ENCODE measurements around the gene SIPA1L3. TPM values are rescaled to one million over a fixed set of nuclear protein-coding genes. Genes with fewer than 3 reads are reported as not detected.

SIPA1L3 gene
- total RNA-seq, 2 donors from 2014 or later: 9.8 to 10.0 TPM

GRCh38 chr19:38143847-38144246 is 236.8 kb downstream of the SIPA1L3 start:
- ATAC-seq (no peak), DNase-seq (no peak)
- intact Hi-C loops (cut with DNase I): loop anchor here (10.0 kb wide), 2 partner anchors 81 to 191 kb away; partner anchors contain the start of genes CATSPERG (in 2 of the 2) and DPF1 (in 1 of the 2)

GRCh38 chr19:38144667-38145066 is 237.7 kb downstream of the SIPA1L3 start:
- ATAC-seq (no peak), DNase-seq (no peak)
- intact Hi-C loops (cut with DNase I): loop anchor here (10.0 kb wide), 2 partner anchors 80 to 190 kb away; partner anchors contain the start of genes CATSPERG (in 2 of the 2) and DPF1 (in 1 of the 2)

DNA sequence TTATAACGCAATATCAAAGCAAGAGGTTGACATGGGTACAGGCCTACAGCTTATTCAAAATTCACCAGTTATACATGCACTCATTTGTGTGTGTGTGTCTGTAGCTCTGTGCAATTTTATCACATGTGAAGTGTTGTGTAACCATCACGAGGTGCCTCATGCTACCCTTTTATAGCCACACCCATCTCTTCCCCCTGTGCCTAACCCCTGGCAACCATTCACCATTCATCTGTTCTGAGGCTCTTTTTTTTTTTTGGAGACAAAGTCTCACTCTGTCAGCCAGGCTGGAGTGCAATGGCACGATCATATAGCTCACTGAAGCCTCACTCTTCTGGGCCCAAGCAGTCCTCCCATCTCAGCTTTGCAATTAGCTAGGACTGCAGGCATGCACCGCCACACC is 238.6 kb downstream of the SIPA1L3 start:
- DNase-seq: no peak
- no peak for ATAC-seq
- intact Hi-C loops (cut with DNase I): loop anchor here (10.0 kb wide), 2 partner anchors 79 to 189 kb away; partner anchors contain the start of genes CATSPERG (in 2 of the 2) and DPF1 (in 1 of the 2)

DNA sequence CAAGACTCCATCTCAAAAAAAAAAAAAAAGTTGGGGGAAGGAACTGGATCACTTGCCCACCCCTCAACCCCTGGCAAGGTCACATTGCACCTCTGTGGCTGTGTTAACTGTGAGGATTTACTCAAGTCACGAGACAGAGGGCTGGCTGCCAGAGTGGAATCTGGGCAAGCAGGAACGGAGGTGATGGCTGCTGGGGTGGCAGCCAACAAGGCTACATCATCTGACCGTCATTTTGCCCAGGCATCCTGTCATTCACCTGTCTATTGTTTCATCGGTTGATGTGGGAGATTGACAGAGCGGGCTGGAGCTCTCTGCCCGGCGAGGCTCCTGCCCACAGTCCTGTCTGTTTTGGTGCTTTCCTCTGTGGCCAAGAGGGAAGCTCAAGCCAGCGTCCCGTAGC is 241.3 kb downstream of the SIPA1L3 start:
- ATAC-seq (no peak), DNase-seq (no peak)
- intact Hi-C loops (cut with DNase I): loop anchor here (10.0 kb wide), 2 partner anchors 76 to 186 kb away; partner anchors contain the start of genes CATSPERG (in 2 of the 2) and DPF1 (in 1 of the 2)

GRCh38 chr19:38149661-38150061 is 242.7 kb downstream of the SIPA1L3 start:
- DNase-seq (no peak), ATAC-seq (no peak)
- intact Hi-C loops (cut with DNase I): loop anchor here (10.0 kb wide), 2 partner anchors 75 to 185 kb away; partner anchors contain the start of genes CATSPERG (in 2 of the 2) and DPF1 (in 1 of the 2)

DNA sequence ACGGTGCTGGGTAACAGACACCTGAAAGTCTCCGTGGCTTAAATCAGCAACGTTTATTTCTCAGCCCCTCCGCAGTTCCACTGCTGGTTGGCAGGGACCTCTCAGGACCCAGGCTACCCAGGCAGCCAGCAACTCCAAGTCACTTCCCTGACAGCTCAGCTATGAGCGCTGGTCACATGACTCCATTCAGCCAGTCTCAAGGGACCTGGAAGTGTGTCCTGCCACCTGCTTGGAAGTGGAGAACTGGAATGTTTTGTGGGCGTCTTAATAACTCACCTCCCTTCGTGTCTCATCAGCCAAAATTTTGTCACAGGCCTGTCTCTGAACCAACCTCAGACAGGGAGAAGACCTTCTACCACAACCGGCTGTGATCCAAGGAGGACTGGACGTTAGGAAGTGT is 244.2 kb downstream of the SIPA1L3 start:
- intact Hi-C loops (cut with DNase I): no loop called here
- no peak for ATAC-seq
- no peak for DNase-seq

DNA sequence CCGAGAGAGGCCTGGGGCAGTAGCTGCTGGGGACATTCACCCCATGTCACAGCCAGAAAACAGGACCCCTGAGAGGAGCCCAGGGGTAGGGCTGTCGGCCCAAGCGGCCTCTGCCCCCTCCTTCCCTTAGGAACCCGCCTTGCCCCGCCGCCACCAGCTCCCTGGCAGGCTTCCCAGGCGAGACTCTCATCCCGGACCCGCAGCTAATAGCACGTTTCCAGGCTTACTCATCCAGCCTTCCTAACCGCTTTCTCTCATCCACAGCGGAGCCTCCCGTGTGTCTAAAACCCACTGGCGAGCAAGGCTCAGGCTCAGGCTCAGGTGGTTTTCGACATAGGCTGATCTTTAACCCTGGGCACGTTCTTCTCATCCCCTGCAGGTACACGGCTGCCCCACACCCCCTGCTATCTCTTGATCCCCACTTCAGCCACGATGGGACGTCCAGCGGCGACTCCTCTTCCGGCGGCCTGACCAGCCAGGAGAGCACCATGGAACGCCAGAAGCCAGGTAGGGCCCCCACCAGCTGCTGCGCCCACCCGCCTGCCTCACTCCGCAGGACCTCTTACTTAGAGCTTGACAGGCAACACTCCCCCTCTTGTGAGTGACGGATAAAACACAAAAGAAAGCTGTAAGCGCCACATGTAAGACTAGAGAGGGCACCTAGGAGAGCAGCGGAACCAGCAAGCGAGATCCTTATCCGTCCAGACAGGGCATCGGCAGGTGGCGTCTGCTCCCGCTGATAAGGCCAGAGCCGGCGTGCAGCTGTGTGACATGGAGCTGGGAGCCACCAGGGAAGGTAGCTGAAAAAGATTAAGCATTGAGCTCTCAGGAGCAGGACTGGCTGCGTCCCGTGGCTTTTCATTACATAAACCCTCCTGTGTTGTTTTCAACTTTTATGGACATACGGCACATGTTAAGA is 245.7 kb downstream of the SIPA1L3 start:
- intact Hi-C loops (cut with DNase I): no loop called here
- DNase-seq (no peak), ATAC-seq (peak in 1 of 2 donors; percentile 67)

GRCh38 chr19:38155453-38155852 is 248.4 kb downstream of the SIPA1L3 start:
- DNase-seq: no peak
- ATAC-seq: no peak
- intact Hi-C loops (cut with DNase I): no loop called here

DNA sequence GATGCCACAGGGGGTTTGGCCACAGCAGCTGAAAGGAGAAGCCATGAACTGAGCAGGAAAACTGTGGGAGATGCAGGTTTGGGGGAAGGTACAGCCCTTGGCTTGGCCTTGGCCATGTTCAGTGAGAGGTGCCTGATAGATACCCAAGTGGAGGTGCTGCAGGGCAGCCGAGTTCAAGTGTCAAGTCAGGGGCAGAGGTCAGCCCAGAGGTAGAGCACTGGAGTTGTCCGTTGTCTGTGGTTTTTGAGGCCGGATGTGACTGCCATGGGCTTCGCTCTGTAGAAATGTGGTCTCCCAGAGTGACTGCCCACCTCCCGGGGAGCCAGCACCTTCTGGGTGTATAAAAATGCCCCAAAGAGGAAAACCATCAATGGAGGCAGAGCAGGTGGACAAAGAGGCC is 251.7 kb downstream of the SIPA1L3 start:
- DNase-seq (no peak), ATAC-seq (no peak)
- intact Hi-C loops (cut with DNase I): no loop called here

DNA sequence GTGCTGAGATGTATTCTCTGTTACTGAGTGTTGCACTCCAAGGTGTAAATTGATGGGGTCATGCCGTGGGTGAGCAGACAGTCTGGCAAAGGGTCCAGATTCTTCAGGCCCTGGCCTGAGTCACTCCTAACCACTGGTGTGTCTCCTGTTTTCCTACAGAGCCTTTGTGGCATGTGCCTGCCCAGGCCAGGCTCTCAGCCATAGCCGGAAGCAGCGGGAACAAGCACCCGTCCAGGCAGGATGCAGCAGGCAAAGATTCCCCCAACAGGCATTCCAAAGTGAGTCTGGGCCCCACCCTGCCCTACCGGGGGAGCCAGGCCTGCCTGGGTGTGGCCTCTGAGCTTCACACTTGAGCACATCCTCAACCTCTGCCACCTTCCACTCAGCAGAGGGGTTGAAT is 255.1 kb downstream of the SIPA1L3 start:
- no peak for DNase-seq
- ATAC-seq: no peak
- intact Hi-C loops (cut with DNase I): no loop called here

DNA sequence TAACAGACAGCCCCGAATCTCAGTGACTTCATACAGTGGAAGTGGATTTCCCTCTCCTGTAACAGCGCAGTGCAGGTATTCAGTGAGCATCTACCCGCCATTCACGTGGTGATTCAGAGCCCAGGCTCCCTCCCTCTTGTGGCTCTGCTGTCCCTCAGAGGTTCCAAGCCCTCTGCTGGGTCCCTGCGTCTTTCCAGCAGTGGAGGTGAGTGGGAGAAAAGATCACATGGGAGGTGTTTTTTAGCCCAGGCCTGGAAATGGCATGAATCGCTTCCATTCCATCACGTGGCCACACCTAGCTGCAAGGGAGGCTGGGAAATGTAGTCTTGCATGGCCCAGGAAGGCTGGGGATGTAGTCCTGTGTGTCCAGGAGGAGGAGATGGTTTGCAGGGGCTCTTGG is 255.6 kb downstream of the SIPA1L3 start:
- intact Hi-C loops (cut with DNase I): no loop called here
- ATAC-seq (no peak), DNase-seq (no peak)

- intact Hi-C loops (cut with DNase I): no loop called here
- ATAC-seq (no peak), DNase-seq (no peak)
Observed at GRCh38 chr19:38163419-38164290, 256.6 kb downstream of the SIPA1L3 start.

- intact Hi-C loops (cut with DNase I): no loop called here
- no peak for DNase-seq
Observed at GRCh38 chr19:38164526-38164925, 257.5 kb downstream of the SIPA1L3 start.

GRCh38 chr19:38165335-38165734 is 258.3 kb downstream of the SIPA1L3 start:
- intact Hi-C loops (cut with DNase I): no loop called here
- no peak for ATAC-seq

More at GRCh38 chr19:38164526-38164925, 257.5 kb downstream of the SIPA1L3 start:
- ATAC-seq: no peak

DNA sequence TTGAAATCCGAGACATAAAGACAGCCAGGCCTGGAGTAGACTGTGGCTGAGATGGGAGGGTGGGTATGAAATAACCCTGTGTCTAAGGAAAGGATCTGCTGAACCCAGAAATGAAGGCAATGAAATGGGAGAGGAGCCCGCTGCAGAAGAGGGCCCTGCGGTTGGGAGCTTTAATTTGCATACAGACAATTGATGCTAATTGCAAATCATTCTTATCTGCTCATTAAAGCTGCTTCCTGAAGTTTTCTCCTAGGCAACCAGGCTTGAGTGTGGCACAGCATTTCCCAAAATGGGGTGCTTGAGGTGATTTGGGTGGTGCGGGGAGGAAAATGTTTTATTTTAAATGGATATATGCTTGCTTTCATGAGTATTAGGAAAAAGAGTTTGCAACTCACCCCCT is 261.6 kb downstream of the SIPA1L3 start:
- no peak for DNase-seq
- no peak for ATAC-seq
- intact Hi-C loops (cut with DNase I): no loop called here

More at GRCh38 chr19:38165335-38165734, 258.3 kb downstream of the SIPA1L3 start:
- DNase-seq: no peak

- no peak for ATAC-seq
- intact Hi-C loops (cut with DNase I): no loop called here
- DNase-seq: no peak
Observed at GRCh38 chr19:38170334-38170733, 263.3 kb downstream of the SIPA1L3 start.

DNA sequence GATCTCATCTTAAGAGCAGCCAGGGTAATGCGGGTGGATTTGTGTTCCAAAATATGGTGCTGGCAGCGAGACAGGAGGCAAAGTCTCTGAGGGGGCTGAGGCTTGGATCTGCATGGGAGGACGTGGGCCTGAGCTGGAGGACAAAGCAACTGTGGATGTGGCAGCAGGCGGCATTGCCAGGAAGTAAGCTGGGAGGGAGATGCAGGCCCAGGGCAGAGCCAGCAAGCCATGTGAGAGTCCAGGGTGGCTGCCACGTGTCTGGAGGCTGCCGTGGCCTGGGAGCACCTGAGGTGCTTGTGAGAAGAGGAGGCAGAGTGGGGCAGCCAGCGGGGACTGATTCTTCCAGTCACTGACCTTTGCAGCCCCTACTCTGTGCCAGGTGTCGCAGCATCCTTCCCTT is 265.0 kb downstream of the SIPA1L3 start:
- intact Hi-C loops (cut with DNase I): no loop called here
- DNase-seq (no peak), ATAC-seq (peak; percentile 14 to 44)

GRCh38 chr19:38173291-38174041 is 266.5 kb downstream of the SIPA1L3 start:
- peak; percentile 76 for DNase-seq
- intact Hi-C loops (cut with DNase I): no loop called here
- ATAC-seq: peak; percentile 94 to 98

- intact Hi-C loops (cut with DNase I): no loop called here
- no peak for ATAC-seq
- no peak for DNase-seq
Observed at GRCh38 chr19:38175422-38175821, 268.4 kb downstream of the SIPA1L3 start.

Data from left cardiac atrium (tissue), 4 donors.